Endothelial cell of umbilical vein (primary cell): ENCODE measurements around the gene HCFC1. TPM values are rescaled to one million over a fixed set of nuclear protein-coding genes. Genes with fewer than 3 reads are reported as not detected.
A peak's percentile ranks its signal among the peaks of the same experiment; 100 is the strongest.

Experiments used
- BruUV-seq: library from RNA; stranded (reverse); fragments of 400-500 nt; replicated peaks from 2 replicates; lab custom pipeline; 2021; lab: Mats Ljungman, UMichigan
- CTCF ChIA-PET: fragments of 300-600, 350-600 bp; sonication (Branson Sonifier 250); formaldehyde crosslinking; loops from one replicate; lab custom pipeline; 2021; ENCODE audit warnings: antibody characterized with exemption, inconsistent platforms; lab: Charles Lee
- POLR2A ChIA-PET: fragments of 300-600, 350-600 bp; sonication (Branson Sonifier 250); formaldehyde crosslinking; loops from one replicate; lab custom pipeline; 2021; ENCODE audit warnings: antibody characterized with exemption, inconsistent platforms; lab: Charles Lee
- DNase-seq: peaks from one replicate; pipeline ENCODE4 v3.0.0-alpha.2; 2011; ENCODE audit warnings: low read depth, low spot score
- FAIRE-seq: peaks from 2 replicates; lab custom pipeline; 2011; peaks lifted over from hg19 to GRCh38; lab: Jason Lieb, UNC
- H2AFZ ChIP-seq: 2 replicates; pipeline ENCODE4 v1.6.0; 2012; ENCODE audit warnings: low read depth, low read length, control low read depth, inconsistent platforms
- H3K27ac ChIP-seq: 2 replicates; pipeline ENCODE4 v1.5.1; 2011; ENCODE audit warnings: low read depth, mild to moderate bottlenecking, control low read depth, low read length, moderate library complexity; ENCODE audit not compliant: insufficient read depth
- H3K27me3 ChIP-seq, 2 experiments: 2 replicates each; pipeline versions ENCODE4 v1.6.0 to v1.6.1; 2011; ENCODE audit warnings: low read length in 2 of 2, mixed read lengths in 1 of 2; ENCODE audit not compliant: control insufficient read depth in 2 of 2, insufficient read depth in 2 of 2
- H3K36me3 ChIP-seq, 2 experiments: 2 replicates in 1 of 2; 3 replicates in 1 of 2; pipeline ENCODE4 v1.5.1; 2011; ENCODE audit warnings: low read length in 2 of 2, mild to moderate bottlenecking in 1 of 2, moderate library complexity in 1 of 2; ENCODE audit not compliant: control insufficient read depth in 2 of 2, insufficient read depth in 2 of 2; ENCODE audit errors: extremely low read depth in 1 of 2
- H3K4me1 ChIP-seq: 3 replicates; pipeline ENCODE4 v1.5.1; 2011; ENCODE audit warnings: mild to moderate bottlenecking, low read length; ENCODE audit not compliant: control insufficient read depth, insufficient read depth; ENCODE audit errors: extremely low read depth
- H3K4me2 ChIP-seq: 2 replicates; pipeline ENCODE4 v1.6.1; 2011; ENCODE audit warnings: low read length, control low read depth, mixed read lengths; ENCODE audit not compliant: insufficient read depth
- H3K4me3 ChIP-seq, 3 experiments: fragments of 200-600 bp in 1 of 3; sonication (generic), shearing (Covaris generic) in 1 of 3; replicated peaks in 1 of 3; 2 replicates each; pipeline ENCODE4 v1.5.1; 2011 to 2016; ENCODE audit warnings: control low read depth in 3 of 3, low read length in 3 of 3, mild to moderate bottlenecking in 2 of 3, inconsistent platforms in 1 of 3, low read depth in 1 of 3, moderate library complexity in 1 of 3; ENCODE audit not compliant: insufficient read depth in 1 of 3
- H3K79me2 ChIP-seq: 2 replicates; pipeline ENCODE4 v1.6.0; 2012; ENCODE audit warnings: low read length, inconsistent platforms; ENCODE audit not compliant: control insufficient read depth, insufficient read depth
- H3K9ac ChIP-seq: replicated peaks from 2 replicates; pipeline ENCODE3; 2011; ENCODE audit warnings: low read length, control low read depth; ENCODE audit not compliant: insufficient read depth; ENCODE audit errors: extremely low read depth
- H3K9me1 ChIP-seq: replicated peaks from 3 replicates; pipeline ENCODE4 v1.6.0; 2011; ENCODE audit warnings: mild to moderate bottlenecking, low read length; ENCODE audit not compliant: control insufficient read depth, insufficient read depth; ENCODE audit errors: extremely low read depth
- H3K9me3 ChIP-seq: replicated peaks from 2 replicates; pipeline ENCODE4 v1.5.1; 2012; ENCODE audit warnings: low read length, inconsistent platforms; ENCODE audit not compliant: control insufficient read depth, insufficient read depth
- H4K20me1 ChIP-seq: replicated peaks from 2 replicates; pipeline ENCODE3; 2011; ENCODE audit warnings: mild to moderate bottlenecking, low read length; ENCODE audit not compliant: control insufficient read depth, insufficient read depth; ENCODE audit errors: extremely low read depth
- EZH2 ChIP-seq: IDR thresholded peaks from 2 replicates; pipeline ENCODE4 v1.6.1; 2012; ENCODE audit warnings: borderline replicate concordance, low read depth, mild to moderate bottlenecking, moderate library complexity, low read length, inconsistent platforms; ENCODE audit not compliant: severe bottlenecking
- FOS ChIP-seq: IDR thresholded peaks from 2 replicates; pipeline ENCODE4 v1.6.1; 2011; ENCODE audit warnings: mild to moderate bottlenecking, low read length, moderate library complexity, borderline replicate concordance; ENCODE audit not compliant: insufficient read depth
- GATA2 ChIP-seq: IDR thresholded peaks from 2 replicates; pipeline ENCODE4 v1.7.0; 2011; ENCODE audit warnings: low read depth, mild to moderate bottlenecking, moderate library complexity, mixed read lengths, low read length; ENCODE audit not compliant: insufficient read length, insufficient read depth
- JUN ChIP-seq: IDR thresholded peaks from 2 replicates; pipeline ENCODE4 v1.6.1; 2011; ENCODE audit warnings: borderline replicate concordance, low read depth; ENCODE audit not compliant: insufficient read length, insufficient read depth
- MYC ChIP-seq: IDR thresholded peaks from one replicate; pipeline ENCODE4 v1.6.1; 2011; ENCODE audit warnings: mild to moderate bottlenecking, low read depth, low read length
- POLR2A ChIP-seq: IDR thresholded peaks from 2 replicates; pipeline ENCODE4 v1.6.1; 2012; ENCODE audit warnings: low read depth, mild to moderate bottlenecking, control low read depth, low read length
- POLR2AphosphoS5 ChIP-seq: IDR thresholded peaks from 2 replicates; pipeline ENCODE4 v1.6.1; 2012; ENCODE audit warnings: low read depth, mild to moderate bottlenecking, control low read depth, low read length, moderate library complexity; ENCODE audit not compliant: insufficient read depth
- dilution Hi-C: fragments of 300-500 bp; cut with MboI; formaldehyde crosslinking; loops from one replicate; pipeline ENCODE4 v1.15.0; 2019; ENCODE audit warnings: low sequenced_read_pairs; ENCODE audit not compliant: extremely low pct_ligation_motif_present
- intact Hi-C: fragments of 100-400 bp; cut with micrococcal nuclease; formaldehyde crosslinking; loops from one replicate; pipeline ENCODE4 v1.10.0; 2022
- polyA plus RNA-seq, 4 experiments: library from polyadenylated mRNA; depleted of rRNA in 3 of 4; stranded (reverse) in 3 of 4; unstranded in 1 of 4; fragments of >200 nt; gene quantifications; 2 replicates each; pipeline versions ENCODE4 v1.2.1 to v1.2.3, GENCODE V29; 2011 to 2012; ENCODE audit warnings: missing spikeins in 1 of 4
- total RNA-seq: library from RNA; stranded (reverse); gene quantifications from 2 replicates; pipeline ENCODE4 v1.2.3, GENCODE V29; 2021
- TF ChIP-seq, protein P1 (sequence below), 2 donors: IDR thresholded peaks; 1 replicate in 1 of 2; 2 replicates in 1 of 2; pipeline ENCODE4 v1.5.1; 2011; ENCODE audit warnings: low read length in 2 of 2, mild to moderate bottlenecking in 2 of 2, moderate library complexity in 2 of 2, control low read depth in 1 of 2, inconsistent platforms in 1 of 2, low read depth in 1 of 2; ENCODE audit not compliant: insufficient read depth in 1 of 2; ENCODE audit errors: extremely low read depth in 1 of 2
- TF ChIP-seq, protein P2 (sequence below): IDR thresholded peaks from 2 replicates; pipeline ENCODE4 v1.6.1; 2011; ENCODE audit not compliant: insufficient read depth, insufficient read length

The HCFC1 gene
- total and polyA plus RNA-seq, 2 donors (not counting 3 experiments of a cell fraction or from before 2014, with no cell fraction given), result 15.9 to 85.9 TPM

DNA sequence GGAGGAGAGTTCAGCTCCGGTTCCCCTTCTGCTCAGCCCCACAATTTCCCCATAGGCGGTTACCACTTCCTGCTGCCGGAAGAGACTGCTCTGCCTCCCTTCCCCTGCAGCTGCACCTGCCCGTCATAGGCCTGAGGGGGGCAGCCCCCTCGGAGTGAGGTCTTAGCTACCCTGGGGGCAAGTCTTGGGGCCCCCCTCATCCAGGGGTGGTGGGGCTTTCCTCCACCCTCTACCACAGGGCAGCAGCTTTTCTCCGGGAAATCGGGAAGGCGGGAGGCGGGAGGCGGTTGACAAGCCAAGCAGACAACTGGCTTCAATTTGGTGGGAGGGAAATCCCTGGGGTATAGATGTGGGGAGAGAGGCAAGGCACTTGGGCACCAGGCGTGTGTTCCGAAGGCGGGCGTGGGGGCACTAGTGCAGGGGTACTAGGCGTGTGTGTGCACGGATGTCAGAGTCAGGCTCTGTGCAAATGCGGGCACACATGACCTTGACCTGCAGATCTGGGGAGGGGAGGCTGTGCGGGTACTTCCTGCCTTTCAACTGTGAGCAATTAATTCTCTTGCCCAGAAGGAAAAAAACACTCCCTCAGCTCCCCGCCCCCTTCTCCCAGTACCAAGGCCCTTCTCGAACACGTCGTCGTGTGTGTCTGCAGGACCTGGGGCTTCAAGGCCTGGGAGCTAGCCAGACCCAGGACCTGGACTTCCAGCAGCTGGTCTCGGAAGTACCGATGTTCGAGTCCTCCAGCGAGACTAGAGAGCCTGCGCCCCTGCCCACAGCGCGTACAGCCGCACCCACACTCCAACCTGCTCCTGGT, 44.6 kb downstream of the HCFC1 start:
- Histone ChIP-seq H3K27ac (peak overlapping the region; percentile 100), H3K4me2 (peak overlapping the region; percentile 77), H4K20me1 (no peaks in the 10 kb centered on the region), H3K9ac (peak overlapping the region; percentile 96), H3K27me3 (no peaks in the 10 kb centered on the region), H3K9me1 (no peaks in the 10 kb centered on the region), H3K4me3 (peak overlapping the region in 2 of 3 experiments; percentile 44 to 49), H3K4me1 (peaks cover 47% of the 10 kb centered on the region), H3K79me2 (peaks cover 7% of the 10 kb centered on the region), H3K9me3 (no peaks in the 10 kb centered on the region), H2AFZ (no peak overlapping the region), H3K36me3 (peaks cover 0 to 12% of the 10 kb centered on the region in 2 experiments)
- FAIRE-seq (no peak), DNase-seq (peak; percentile 71)
- intact Hi-C loops (loop anchor here (1.0 kb wide), 1 partner anchor 163 kb away; the partner anchor contains the start of gene PLXNB3), dilution Hi-C loops (no loop called here)
- BruUV-seq, result no TSS peak
- POLR2A ChIA-PET, result interaction anchor here (1.3 to 1.6 kb wide), 2 partner anchors 20 to 161 kb away, joined by 3 to 4 read pairs; no protein-coding TSS in a partner anchor
- CTCF ChIA-PET, result interaction anchor here (1.6 to 9.0 kb wide), 2 partner anchors 13 to 21 kb away, joined by 3 to 253 read pairs; partner anchors contain the start of gene RENBP
- TF ChIP-seq EZH2, result no peak
- TF ChIP-seq POLR2AphosphoS5, result peak; percentile 69
- TF ChIP-seq POLR2A, result no peak

DNA sequence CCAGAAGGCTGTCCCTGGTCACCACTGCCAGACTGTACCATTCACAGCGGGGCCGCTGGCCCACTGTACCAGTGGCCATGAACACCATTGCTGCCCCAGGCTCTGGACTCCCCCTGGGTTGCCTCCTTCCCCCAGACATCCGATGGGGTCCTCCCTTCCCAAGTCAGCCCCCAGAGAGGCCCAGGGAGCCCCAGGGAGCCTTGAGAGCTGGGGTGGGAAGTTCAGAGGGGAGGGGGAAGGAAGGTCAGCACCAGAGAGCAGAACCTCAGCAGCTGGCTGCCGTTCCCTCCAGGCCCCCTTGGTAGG, 45.1 kb downstream of the HCFC1 start:
- Histone ChIP-seq H3K36me3 (peaks cover 0 to 7% of the 10 kb centered on the region in 2 experiments), H3K4me3 (peak overlapping the region in 1 of 3 experiments; percentile 5), H3K4me2 (peak overlapping the region; percentile 52), H4K20me1 (no peaks in the 10 kb centered on the region), H2AFZ (no peak overlapping the region), H3K27ac (peak overlapping the region; percentile 100), H3K9me3 (no peaks in the 10 kb centered on the region), H3K9me1 (no peaks in the 10 kb centered on the region), H3K79me2 (peaks cover 5% of the 10 kb centered on the region), H3K9ac (peak overlapping the region; percentile 48), H3K4me1 (peaks cover 51% of the 10 kb centered on the region), H3K27me3 (no peaks in the 10 kb centered on the region)
- POLR2A ChIA-PET, result interaction anchor here (1.3 to 1.6 kb wide), 2 partner anchors 21 to 160 kb away, joined by 3 to 4 read pairs; no protein-coding TSS in a partner anchor
- TF ChIP-seq POLR2A, result no peak
- TF ChIP-seq GATA2, result no peak
- no peak for TF ChIP-seq JUN
- TF ChIP-seq EZH2, result no peak
- no peak for TF ChIP-seq FOS
- TF ChIP-seq, protein P1, sequence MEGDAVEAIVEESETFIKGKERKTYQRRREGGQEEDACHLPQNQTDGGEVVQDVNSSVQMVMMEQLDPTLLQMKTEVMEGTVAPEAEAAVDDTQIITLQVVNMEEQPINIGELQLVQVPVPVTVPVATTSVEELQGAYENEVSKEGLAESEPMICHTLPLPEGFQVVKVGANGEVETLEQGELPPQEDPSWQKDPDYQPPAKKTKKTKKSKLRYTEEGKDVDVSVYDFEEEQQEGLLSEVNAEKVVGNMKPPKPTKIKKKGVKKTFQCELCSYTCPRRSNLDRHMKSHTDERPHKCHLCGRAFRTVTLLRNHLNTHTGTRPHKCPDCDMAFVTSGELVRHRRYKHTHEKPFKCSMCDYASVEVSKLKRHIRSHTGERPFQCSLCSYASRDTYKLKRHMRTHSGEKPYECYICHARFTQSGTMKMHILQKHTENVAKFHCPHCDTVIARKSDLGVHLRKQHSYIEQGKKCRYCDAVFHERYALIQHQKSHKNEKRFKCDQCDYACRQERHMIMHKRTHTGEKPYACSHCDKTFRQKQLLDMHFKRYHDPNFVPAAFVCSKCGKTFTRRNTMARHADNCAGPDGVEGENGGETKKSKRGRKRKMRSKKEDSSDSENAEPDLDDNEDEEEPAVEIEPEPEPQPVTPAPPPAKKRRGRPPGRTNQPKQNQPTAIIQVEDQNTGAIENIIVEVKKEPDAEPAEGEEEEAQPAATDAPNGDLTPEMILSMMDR (IDR thresholded peaks at IDR 0.05; ENCODE audit: extremely low read depth in 1 of 2, insufficient read depth in 1 of 2, low read depth in 1 of 2, low read length in 2 of 2), result no peak
- TF ChIP-seq MYC, result no peak
- TF ChIP-seq, protein P2, sequence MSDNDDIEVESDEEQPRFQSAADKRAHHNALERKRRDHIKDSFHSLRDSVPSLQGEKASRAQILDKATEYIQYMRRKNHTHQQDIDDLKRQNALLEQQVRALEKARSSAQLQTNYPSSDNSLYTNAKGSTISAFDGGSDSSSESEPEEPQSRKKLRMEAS, result no peak
- no peak for TF ChIP-seq POLR2AphosphoS5
- intact Hi-C loops, result no loop called here
- CTCF ChIA-PET, result interaction anchor here (9.0 kb wide), 1 partner anchor 22 kb away, joined by 253 read pairs; the partner anchor contains the start of gene RENBP
- FAIRE-seq (no peak), DNase-seq (no peak)
- dilution Hi-C loops, result no loop called here
- no TSS peak for BruUV-seq
